Loucy (cell line): ENCODE measurements around the gene ZCCHC8.

Experiments used
- EZH2phosphoT487 ChIP-seq: fragments of 200-600 bp; IDR thresholded peaks from 2 replicates; pipeline ENCODE4 v1.6.1; 2018; ENCODE audit warnings: antibody characterized with exemption, mild to moderate bottlenecking, moderate library complexity, borderline replicate concordance
- TF ChIP-seq, protein P1 (sequence below): fragments of 200-600 bp; sonication (generic); conservative IDR thresholded peaks from 2 replicates; pipeline ENCODE4 v1.5.1; 2014; ENCODE audit warnings: mild to moderate bottlenecking, antibody characterized with exemption, low read length

DNA sequence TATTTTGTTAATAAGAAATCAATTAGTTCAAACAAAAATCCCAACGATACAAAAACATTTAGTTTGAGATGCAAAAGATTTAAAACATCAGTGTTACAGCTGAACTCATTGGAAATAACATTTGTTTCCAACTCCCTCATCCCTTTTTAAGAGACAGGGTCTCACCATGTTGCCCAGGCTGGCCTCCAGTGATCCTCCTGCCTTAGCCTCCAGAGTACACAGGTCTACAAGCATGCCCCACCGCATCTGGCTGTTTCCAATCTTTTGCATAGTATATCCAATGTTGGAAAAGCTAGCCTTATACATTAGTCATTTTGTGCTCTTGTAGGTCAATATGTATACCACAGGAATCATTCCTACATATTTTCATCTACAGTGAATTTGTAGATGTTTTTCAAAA, 14.5 kb upstream of the ZCCHC8 start:
- TF ChIP-seq, protein P1, sequence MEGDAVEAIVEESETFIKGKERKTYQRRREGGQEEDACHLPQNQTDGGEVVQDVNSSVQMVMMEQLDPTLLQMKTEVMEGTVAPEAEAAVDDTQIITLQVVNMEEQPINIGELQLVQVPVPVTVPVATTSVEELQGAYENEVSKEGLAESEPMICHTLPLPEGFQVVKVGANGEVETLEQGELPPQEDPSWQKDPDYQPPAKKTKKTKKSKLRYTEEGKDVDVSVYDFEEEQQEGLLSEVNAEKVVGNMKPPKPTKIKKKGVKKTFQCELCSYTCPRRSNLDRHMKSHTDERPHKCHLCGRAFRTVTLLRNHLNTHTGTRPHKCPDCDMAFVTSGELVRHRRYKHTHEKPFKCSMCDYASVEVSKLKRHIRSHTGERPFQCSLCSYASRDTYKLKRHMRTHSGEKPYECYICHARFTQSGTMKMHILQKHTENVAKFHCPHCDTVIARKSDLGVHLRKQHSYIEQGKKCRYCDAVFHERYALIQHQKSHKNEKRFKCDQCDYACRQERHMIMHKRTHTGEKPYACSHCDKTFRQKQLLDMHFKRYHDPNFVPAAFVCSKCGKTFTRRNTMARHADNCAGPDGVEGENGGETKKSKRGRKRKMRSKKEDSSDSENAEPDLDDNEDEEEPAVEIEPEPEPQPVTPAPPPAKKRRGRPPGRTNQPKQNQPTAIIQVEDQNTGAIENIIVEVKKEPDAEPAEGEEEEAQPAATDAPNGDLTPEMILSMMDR, result no peak
- no peak for TF ChIP-seq EZH2phosphoT487
